ENCODE data around the gene RMDN2.
A peak's percentile ranks its signal among the peaks of the same experiment; 100 is the strongest.

RMDN2 gene

DNA sequence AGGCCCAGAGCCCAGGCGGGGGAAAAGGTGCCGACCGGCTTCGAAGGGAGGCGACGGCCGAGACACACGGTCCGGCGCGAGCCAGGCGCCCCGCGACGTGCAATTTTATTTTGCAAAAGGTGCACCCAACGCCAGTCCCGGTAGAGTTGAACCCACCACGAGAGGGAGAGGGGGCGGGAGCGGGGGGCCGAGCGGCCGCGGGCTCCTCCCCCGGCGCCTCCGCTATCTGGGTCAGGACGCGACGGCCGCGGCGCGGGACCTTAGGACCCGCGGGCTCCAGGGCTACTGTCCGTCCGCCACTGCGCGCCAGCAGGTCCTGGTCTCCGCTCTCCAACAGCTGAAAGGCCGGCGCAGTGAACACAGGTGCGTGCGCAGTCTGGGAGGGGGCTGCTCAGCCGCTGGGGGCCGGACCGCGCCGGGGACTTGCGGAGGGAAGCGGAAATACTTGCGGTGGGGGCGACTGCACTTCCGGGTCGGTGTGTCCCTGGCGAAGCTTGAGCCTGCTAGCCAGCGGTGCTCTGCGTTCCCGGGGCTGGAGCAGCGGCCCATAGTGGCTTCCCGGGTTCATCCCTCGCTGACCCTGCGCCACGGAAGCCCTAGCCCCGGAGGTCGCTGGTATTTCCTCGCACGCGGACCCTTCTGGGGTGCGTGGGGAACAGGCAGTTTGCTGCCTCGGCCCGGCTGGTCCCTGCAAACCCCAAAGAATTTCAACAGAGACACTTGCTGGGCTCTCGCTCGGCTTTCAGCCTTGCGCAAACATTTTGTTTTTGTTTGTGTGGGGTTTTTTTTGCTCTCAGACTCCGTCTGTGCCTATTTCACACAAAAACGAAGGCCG, at the start of gene RMDN2:
Gene RMDN2, plus strand, starts transcription at position 225 of the 835 bp plus-strand sequence. CDS start 3,991 bp downstream, outside the sequence.
- peak; percentile 2 for DNase-seq

- no peak for DNase-seq
Measured at GRCh38 chr2:37875403-37875906, 49.6 kb upstream of the RMDN2 start.

GRCh38 chr2:37876227-37876626, 48.9 kb upstream of the RMDN2 start:
- no peak for DNase-seq

- no peak for DNase-seq
Measured at GRCh38 chr2:37877457-37878315, 47.4 kb upstream of the RMDN2 start.

DNA sequence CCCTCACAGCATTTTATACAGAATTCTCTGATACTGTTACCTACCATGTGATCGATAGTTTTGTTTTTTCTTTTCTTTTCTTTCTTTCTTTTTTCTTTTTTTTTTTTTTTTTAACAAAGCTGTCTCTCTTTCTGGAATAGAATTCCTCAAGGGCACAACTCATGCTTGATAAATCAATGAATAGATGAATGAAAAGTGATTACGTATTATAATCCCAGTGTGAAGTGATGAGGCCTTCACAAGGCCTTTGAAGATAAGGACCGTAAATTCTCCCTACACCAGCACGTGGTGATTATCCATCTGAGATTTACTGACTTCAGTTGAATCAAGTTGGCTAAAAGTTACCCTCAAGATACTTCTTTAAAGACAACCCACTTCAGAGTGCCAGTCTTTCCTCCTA, 46.6 kb upstream of the RMDN2 start:
- no peak for DNase-seq

DNA sequence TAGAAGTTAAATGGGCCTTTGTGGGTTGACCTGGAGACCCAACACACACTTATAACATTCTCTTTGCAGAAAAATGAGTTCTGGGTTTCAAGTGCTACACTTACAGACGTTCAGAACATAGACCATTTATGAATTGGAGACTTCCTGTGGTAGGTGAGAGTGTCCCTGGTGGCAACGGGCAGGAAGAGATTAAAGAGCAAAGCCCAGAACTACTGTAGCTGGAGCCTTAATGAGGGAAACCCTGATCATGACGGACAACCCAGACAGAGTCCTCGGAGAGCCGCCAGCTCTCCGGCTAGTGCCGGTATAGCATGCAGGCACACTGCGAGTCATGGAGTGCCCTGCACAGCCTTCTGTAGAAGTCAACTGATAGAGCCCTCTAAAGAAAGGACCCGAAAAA, 44.5 kb upstream of the RMDN2 start:
- no peak for DNase-seq

GRCh38 chr2:37881397-37881796, 43.7 kb upstream of the RMDN2 start:
- DNase-seq: peak; percentile 29

DNA sequence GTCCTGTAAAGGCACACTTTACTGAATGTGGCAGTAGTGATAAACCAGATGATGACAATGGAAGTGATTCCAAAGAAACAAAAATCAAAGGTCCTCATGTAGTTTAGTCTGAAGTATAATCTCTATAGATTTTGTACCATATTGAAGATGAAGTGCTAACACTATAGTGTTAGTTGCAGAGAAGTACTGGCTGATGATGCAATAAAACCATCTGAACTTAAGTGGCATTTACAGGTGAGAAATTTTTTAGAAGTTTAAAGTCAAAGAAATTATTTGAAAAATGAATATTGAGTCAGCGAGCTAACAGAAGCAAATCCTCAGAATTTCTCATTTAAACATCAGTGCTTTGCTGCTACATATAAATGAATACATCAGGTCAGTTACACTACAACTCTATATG, 43.1 kb upstream of the RMDN2 start:
- DNase-seq: no peak

- no peak for DNase-seq
Measured at GRCh38 chr2:37883518-37883917, 41.6 kb upstream of the RMDN2 start.

- no peak for DNase-seq
Measured at GRCh38 chr2:37885329-37885993, 39.6 kb upstream of the RMDN2 start.

DNA sequence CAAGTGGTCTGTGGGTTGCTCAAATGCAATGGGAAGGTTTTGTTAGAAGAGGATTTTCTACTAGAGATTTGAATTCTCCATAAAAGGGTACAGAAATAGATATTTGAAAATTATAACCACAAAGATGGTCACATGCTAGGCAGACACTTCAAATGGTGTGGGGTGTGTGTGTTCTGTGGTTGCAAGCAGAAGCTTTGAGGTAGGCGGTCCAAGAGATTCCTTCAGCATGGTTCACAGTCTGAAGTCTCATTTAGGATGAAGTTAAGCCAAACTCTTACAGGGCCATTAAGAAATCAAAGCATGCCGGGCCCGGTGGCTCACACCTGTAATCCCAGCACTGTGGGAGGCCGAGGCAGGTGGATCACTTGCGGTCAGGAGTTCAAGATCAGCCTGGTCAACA, 38.3 kb upstream of the RMDN2 start:
- DNase-seq: no peak

- no peak for DNase-seq
Measured at GRCh38 chr2:37887286-37887685, 37.8 kb upstream of the RMDN2 start.

DNA sequence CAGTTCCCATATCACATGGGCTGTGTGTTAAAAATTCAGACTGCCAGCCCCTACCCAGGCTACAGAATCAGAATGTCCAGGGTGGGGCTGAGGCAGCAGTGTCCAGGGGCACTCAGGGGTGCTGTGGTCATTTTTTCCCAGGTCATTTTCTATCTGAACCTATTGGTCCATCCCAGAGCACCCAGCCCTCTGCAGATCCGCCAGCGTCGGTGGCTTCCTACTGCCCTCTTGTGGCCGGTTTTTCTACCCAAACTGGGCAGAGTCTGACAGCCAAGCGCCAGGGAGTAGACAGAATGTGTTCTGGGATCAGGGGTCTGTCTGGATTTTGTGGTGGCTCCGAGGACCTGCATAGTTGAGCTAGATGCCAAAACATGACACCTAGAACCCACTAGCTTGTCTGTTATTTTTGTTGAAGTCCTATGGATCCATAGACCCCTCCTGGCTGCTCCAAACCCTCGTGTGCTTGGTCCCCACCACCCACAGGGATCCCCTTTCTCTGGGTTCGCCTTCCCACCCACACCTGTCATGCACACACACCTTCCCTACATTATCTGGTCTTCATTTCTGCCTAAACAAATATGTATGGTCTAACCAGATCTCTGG, 34.1 kb upstream of the RMDN2 start:
- peak; percentile 15 for DNase-seq

DNA sequence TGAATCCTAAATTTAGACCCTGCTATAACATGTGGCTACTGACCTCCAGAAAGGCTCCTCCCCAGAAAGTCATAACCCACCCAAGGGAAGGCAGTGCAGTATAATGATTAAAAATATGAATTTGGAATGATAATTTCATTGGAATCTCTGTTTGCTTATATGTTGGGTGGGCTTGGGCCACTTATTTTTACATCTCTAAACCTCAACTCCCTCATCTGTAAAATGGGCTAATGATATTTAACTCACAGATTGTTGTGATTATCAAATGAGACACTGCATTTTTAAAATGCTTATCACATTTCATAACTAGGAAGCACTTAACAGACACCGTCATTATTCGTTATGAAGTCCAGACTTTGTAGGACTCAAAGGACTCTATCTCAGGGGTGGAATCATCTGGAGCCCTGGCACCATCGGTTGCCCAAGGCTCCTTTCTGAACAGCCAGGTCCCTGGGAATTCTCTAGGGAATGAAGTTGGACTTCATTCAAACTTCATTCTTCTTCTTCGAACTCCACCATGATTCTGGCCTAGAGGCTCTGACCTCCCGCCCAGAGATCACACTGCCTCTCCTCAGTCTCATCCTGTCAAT, 33.1 kb upstream of the RMDN2 start:
- DNase-seq: no peak

- DNase-seq: no peak
Measured at GRCh38 chr2:37892436-37893114, 32.5 kb upstream of the RMDN2 start.

GRCh38 chr2:37893327-37893726, 31.8 kb upstream of the RMDN2 start:
- no peak for DNase-seq

DNA sequence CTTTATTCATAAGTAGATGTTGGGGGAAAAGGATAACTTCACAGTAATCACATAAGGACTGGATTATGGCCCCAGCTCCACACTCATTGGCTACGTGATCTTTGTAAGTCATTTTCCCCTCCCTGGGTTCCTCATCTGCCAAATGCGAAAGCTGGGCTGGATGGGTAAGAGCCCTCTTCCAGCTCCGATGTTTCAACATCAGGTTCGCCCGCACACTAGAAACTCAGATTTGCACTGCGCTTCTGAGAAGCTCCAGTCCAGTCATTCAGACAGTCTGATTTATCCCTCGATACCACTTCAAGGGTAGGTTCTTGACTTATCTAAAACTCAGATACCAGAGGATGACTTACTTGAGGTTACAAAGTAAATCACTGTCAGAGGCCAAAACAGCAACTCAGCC, 31.0 kb upstream of the RMDN2 start:
- DNase-seq: no peak

GRCh38 chr2:37894601-37895000, 30.5 kb upstream of the RMDN2 start:
- DNase-seq: no peak

DNA sequence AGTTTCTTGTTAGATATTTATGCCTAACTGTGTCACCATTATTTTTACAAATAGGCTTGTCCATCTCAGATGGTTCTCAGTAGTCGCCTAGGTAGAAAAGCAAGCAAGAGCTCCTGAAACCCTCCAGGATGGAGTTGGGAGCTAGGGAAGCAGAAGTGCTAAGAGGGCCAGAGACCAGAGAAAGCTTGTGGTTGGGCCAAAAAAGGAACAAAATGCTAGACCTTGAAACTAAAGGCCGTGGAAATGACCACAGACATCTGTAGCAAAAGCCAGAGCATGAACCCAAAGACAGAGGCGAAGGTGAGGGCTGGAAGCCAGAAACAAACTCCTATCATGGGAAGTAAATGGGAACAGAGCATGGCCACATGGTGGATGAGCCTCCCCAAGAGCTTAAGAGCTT, 29.9 kb upstream of the RMDN2 start:
- DNase-seq: no peak

DNA sequence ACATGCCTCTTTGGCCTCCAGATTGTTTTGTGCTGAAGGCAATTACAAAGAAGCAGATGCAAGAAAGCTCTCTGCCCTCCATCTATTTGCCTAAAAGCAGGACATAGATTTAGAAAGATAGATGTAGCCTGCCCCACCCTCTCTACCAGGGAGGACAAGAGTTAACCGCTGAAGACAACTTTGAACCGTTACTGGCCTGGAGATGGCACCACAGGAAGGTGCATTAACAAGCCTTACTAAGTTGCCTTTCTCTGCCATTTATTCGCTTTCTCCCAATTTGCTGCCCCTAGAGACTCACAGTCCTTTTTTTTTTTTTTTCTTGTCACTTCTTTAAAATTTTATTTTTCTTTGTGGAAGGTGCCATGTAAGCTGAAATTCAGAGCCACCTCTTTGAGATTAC, 28.8 kb upstream of the RMDN2 start:
- DNase-seq: no peak

DNA sequence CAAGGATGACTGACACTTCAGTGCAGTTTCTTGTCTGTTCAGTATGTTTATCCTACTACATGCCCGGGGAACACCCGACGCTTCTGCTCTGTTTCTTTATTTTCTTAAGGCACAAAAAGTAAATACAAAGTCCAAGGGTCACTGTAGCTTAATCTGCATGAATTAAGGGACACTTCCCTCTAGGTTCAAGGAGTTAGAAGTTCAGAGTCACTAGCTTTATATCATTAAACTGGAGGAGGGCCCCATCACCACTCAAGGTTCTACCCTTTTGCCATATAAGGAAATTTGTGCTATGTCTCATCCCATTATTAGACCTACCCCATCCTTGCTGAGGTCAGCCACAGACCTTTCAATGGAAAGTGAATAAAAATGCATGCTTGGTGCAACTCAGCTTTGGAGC, 27.6 kb upstream of the RMDN2 start:
- no peak for DNase-seq

- no peak for DNase-seq
Measured at GRCh38 chr2:37898448-37898847, 26.6 kb upstream of the RMDN2 start.

Data from NCI-H2107 (cell line).